ENCODE results near the gene CFD.

CFD gene

GRCh38 chr19:861141-861755, 1.8 kb downstream of the CFD start:
- Histone ChIP-seq H3K9me3 (ENCODE audit: insufficient read depth, low read depth, low read length) (no peaks in the 10 kb centered on the region), H3K4me3 (ENCODE audit: low read length) (no peak overlapping the region; the same call in 1 of the 2 replicates), H3K36me3 (ENCODE audit: insufficient read depth, low read depth, low read length) (no peaks in the 10 kb centered on the region), H3K27me3 (ENCODE audit: insufficient read depth, low read length) (peaks cover 36% of the 10 kb centered on the region), H3K27ac (ENCODE audit: low read length) (no peak overlapping the region), H3K4me1 (ENCODE audit: insufficient read depth, low read length) (no peaks in the 10 kb centered on the region), H3K9ac (ENCODE audit: low read depth, low read length) (no peak overlapping the region)

- peaks cover 36% of the 10 kb centered on the region for H3K27me3 ChIP-seq (ENCODE audit: insufficient read depth, low read length)
- no peaks in the 10 kb centered on the region for H3K4me1 ChIP-seq (ENCODE audit: insufficient read depth, low read length)
Measured at GRCh38 chr19:861756-862580, 2.5 kb downstream of the CFD start.

GRCh38 chr19:862581-863314, 3.3 kb downstream of the CFD start:
- Histone ChIP-seq H3K36me3 (ENCODE audit: insufficient read depth, low read depth, low read length) (peaks cover 4% of the 10 kb centered on the region; the same call in 1 of the 2 replicates), H3K4me1 (ENCODE audit: insufficient read depth, low read length) (peaks cover 4% of the 10 kb centered on the region), H3K9me3 (ENCODE audit: insufficient read depth, low read depth, low read length) (no peaks in the 10 kb centered on the region), H3K27me3 (ENCODE audit: insufficient read depth, low read length) (peaks cover 36% of the 10 kb centered on the region), H3K9ac (ENCODE audit: low read depth, low read length) (no peak overlapping the region), H3K27ac (ENCODE audit: low read length) (no peak overlapping the region), H3K4me3 (ENCODE audit: low read length) (peak overlapping the region; percentile 56; the same call in 1 of the 2 replicates)

More at GRCh38 chr19:861756-862580, 2.5 kb downstream of the CFD start:
- Histone ChIP-seq H3K9ac (ENCODE audit: low read depth, low read length) (no peak overlapping the region), H3K36me3 (ENCODE audit: insufficient read depth, low read depth, low read length) (no peaks in the 10 kb centered on the region), H3K9me3 (ENCODE audit: insufficient read depth, low read depth, low read length) (no peaks in the 10 kb centered on the region), H3K27ac (ENCODE audit: low read length) (no peak overlapping the region), H3K4me3 (ENCODE audit: low read length) (peak overlapping the region; percentile 56; the same call in 1 of the 2 replicates)

GRCh38 chr19:863315-863620, 3.8 kb downstream of the CFD start:
- Histone ChIP-seq H3K4me1 (ENCODE audit: insufficient read depth, low read length) (peaks cover 4% of the 10 kb centered on the region), H3K9me3 (ENCODE audit: insufficient read depth, low read depth, low read length) (no peaks in the 10 kb centered on the region), H3K27me3 (ENCODE audit: insufficient read depth, low read length) (peaks cover 35% of the 10 kb centered on the region), H3K4me3 (ENCODE audit: low read length) (peak overlapping the region; percentile 56; the same call in 1 of the 2 replicates), H3K27ac (ENCODE audit: low read length) (no peak overlapping the region), H3K36me3 (ENCODE audit: insufficient read depth, low read depth, low read length) (peaks cover 5% of the 10 kb centered on the region; the same call in 1 of the 2 replicates), H3K9ac (ENCODE audit: low read depth, low read length) (no peak overlapping the region)

GRCh38 chr19:866769-867300, 7.4 kb downstream of the CFD start:
- Histone ChIP-seq H3K9ac (ENCODE audit: low read depth, low read length) (no peak overlapping the region), H3K27me3 (ENCODE audit: insufficient read depth, low read length) (peaks cover 7% of the 10 kb centered on the region), H3K4me1 (ENCODE audit: insufficient read depth, low read length) (peaks cover 4% of the 10 kb centered on the region)

GRCh38 chr19:867301-867793, 7.9 kb downstream of the CFD start:
- Histone ChIP-seq H3K36me3 (ENCODE audit: insufficient read depth, low read depth, low read length) (peaks cover 10% of the 10 kb centered on the region; the same call in 1 of the 2 replicates), H3K9me3 (ENCODE audit: insufficient read depth, low read depth, low read length) (no peaks in the 10 kb centered on the region), H3K4me3 (ENCODE audit: low read length) (no peak overlapping the region), H3K9ac (ENCODE audit: low read depth, low read length) (no peak overlapping the region), H3K27ac (ENCODE audit: low read length) (no peak overlapping the region), H3K27me3 (ENCODE audit: insufficient read depth, low read length) (peaks cover 7% of the 10 kb centered on the region), H3K4me1 (ENCODE audit: insufficient read depth, low read length) (peaks cover 4% of the 10 kb centered on the region)

More at GRCh38 chr19:866769-867300, 7.4 kb downstream of the CFD start:
- H3K36me3 ChIP-seq (ENCODE audit: insufficient read depth, low read depth, low read length): peaks cover 10% of the 10 kb centered on the region; the same call in 1 of the 2 replicates
- no peak overlapping the region for H3K4me3 ChIP-seq (ENCODE audit: low read length)
- no peak overlapping the region for H3K27ac ChIP-seq (ENCODE audit: low read length)
- no peaks in the 10 kb centered on the region for H3K9me3 ChIP-seq (ENCODE audit: insufficient read depth, low read depth, low read length)

- Histone ChIP-seq H3K4me1 (ENCODE audit: insufficient read depth, low read length) (peaks cover 4% of the 10 kb centered on the region), H3K9me3 (ENCODE audit: insufficient read depth, low read depth, low read length) (no peaks in the 10 kb centered on the region), H3K4me3 (ENCODE audit: low read length) (no peak overlapping the region), H3K27ac (ENCODE audit: low read length) (no peak overlapping the region), H3K36me3 (ENCODE audit: insufficient read depth, low read depth, low read length) (peaks cover 10% of the 10 kb centered on the region; the same call in 1 of the 2 replicates), H3K27me3 (ENCODE audit: insufficient read depth, low read length) (peaks cover 5% of the 10 kb centered on the region), H3K9ac (ENCODE audit: low read depth, low read length) (no peak overlapping the region)
Measured at GRCh38 chr19:867855-868457, 8.5 kb downstream of the CFD start.

- peaks cover 10% of the 10 kb centered on the region; the same call in 1 of the 2 replicates for H3K36me3 ChIP-seq (ENCODE audit: insufficient read depth, low read depth, low read length)
- peaks cover 4% of the 10 kb centered on the region for H3K4me1 ChIP-seq (ENCODE audit: insufficient read depth, low read length)
- H3K27ac ChIP-seq (ENCODE audit: low read length): no peak overlapping the region
Measured at GRCh38 chr19:868458-869244, 9.2 kb downstream of the CFD start.

GRCh38 chr19:869245-870177, 10.0 kb downstream of the CFD start:
- Histone ChIP-seq H3K27me3 (ENCODE audit: insufficient read depth, low read length) (no peaks in the 10 kb centered on the region), H3K36me3 (ENCODE audit: insufficient read depth, low read depth, low read length) (peaks cover 10% of the 10 kb centered on the region; the same call in 1 of the 2 replicates), H3K4me3 (ENCODE audit: low read length) (no peak overlapping the region), H3K27ac (ENCODE audit: low read length) (no peak overlapping the region), H3K9me3 (ENCODE audit: insufficient read depth, low read depth, low read length) (no peaks in the 10 kb centered on the region), H3K9ac (ENCODE audit: low read depth, low read length) (no peak overlapping the region), H3K4me1 (ENCODE audit: insufficient read depth, low read length) (peaks cover 4% of the 10 kb centered on the region)

More at GRCh38 chr19:868458-869244, 9.2 kb downstream of the CFD start:
- no peak overlapping the region for H3K4me3 ChIP-seq (ENCODE audit: low read length)
- H3K9ac ChIP-seq (ENCODE audit: low read depth, low read length): no peak overlapping the region
- no peaks in the 10 kb centered on the region; the same call in 1 of the 2 replicates for H3K27me3 ChIP-seq (ENCODE audit: insufficient read depth, low read length)
- H3K9me3 ChIP-seq (ENCODE audit: insufficient read depth, low read depth, low read length): no peaks in the 10 kb centered on the region

GRCh38 chr19:870314-870713, 10.8 kb downstream of the CFD start:
- H3K27me3 ChIP-seq (ENCODE audit: insufficient read depth, low read length): no peaks in the 10 kb centered on the region
- H3K4me3 ChIP-seq (ENCODE audit: low read length): no peak overlapping the region
- peaks cover 4% of the 10 kb centered on the region for H3K4me1 ChIP-seq (ENCODE audit: insufficient read depth, low read length)
- peaks cover 10% of the 10 kb centered on the region; the same call in 1 of the 2 replicates for H3K36me3 ChIP-seq (ENCODE audit: insufficient read depth, low read depth, low read length)
- H3K27ac ChIP-seq (ENCODE audit: low read length): no peak overlapping the region
- no peak overlapping the region for H3K9ac ChIP-seq (ENCODE audit: low read depth, low read length)
- H3K9me3 ChIP-seq (ENCODE audit: insufficient read depth, low read depth, low read length): no peaks in the 10 kb centered on the region
